GM12878 (cell line): Measurements from ENCODE around the gene UCN2. TPM values are rescaled to one million over a fixed set of nuclear protein-coding genes. Genes with fewer than 3 reads are reported as not detected.

Experiments
- BCL11A ChIP-seq: IDR thresholded peaks from 2 replicates; pipeline ENCODE4 v1.6.1; 2011; ENCODE audit warnings: low read depth, low read length
- CHD2 ChIP-seq: IDR thresholded peaks from 2 replicates; pipeline ENCODE4 v1.6.1; 2011; ENCODE audit warnings: low read depth, low read length, improper control_type of control experiment, borderline replicate concordance
- EED ChIP-seq: sonication (generic); IDR thresholded peaks from 2 replicates; pipeline ENCODE4 v1.6.1; 2016; ENCODE audit warnings: antibody characterized with exemption, low read depth
- EZH2 ChIP-seq: IDR thresholded peaks from 2 replicates; pipeline ENCODE4 v1.6.1; 2012; ENCODE audit warnings: low read depth, mild to moderate bottlenecking, control low read depth, inconsistent platforms, low read length, borderline replicate concordance; ENCODE audit not compliant: control insufficient read depth
- FOXM1 ChIP-seq: IDR thresholded peaks from 2 replicates; pipeline ENCODE4 v1.6.1; 2012; ENCODE audit warnings: low read depth, mild to moderate bottlenecking, inconsistent platforms, low read length, moderate library complexity
- NFIC ChIP-seq: IDR thresholded peaks from 2 replicates; pipeline ENCODE4 v1.6.1; 2012; ENCODE audit warnings: low read depth, mild to moderate bottlenecking, inconsistent platforms, low read length, moderate library complexity
- NKRF ChIP-seq: fragments of 450-650 bp; conservative IDR thresholded peaks from 2 replicates; pipeline ENCODE4 v1.6.1; 2017; ENCODE audit warnings: mild to moderate bottlenecking, moderate library complexity
- TBL1XR1 ChIP-seq: IDR thresholded peaks from 2 replicates; pipeline ENCODE4 v1.6.1; 2012; ENCODE audit warnings: low read depth, low read length, improper control_type of control experiment
- TCF3 ChIP-seq: IDR thresholded peaks from 2 replicates; pipeline ENCODE4 v1.6.1; 2012; ENCODE audit warnings: low read depth, mild to moderate bottlenecking, low read length, borderline replicate concordance; ENCODE audit not compliant: insufficient read depth
- ZBED1 ChIP-seq: IDR thresholded peaks from 2 replicates; pipeline ENCODE4 v1.6.1; 2016; ENCODE audit warnings: borderline replicate concordance
- ZNF274 ChIP-seq: IDR thresholded peaks from one replicate; pipeline ENCODE4 v1.8.0; 2011; ENCODE audit not compliant: insufficient read length, insufficient read depth
- ZZZ3 ChIP-seq: IDR thresholded peaks from 2 replicates; pipeline ENCODE4 v1.6.1; 2011; ENCODE audit warnings: low read depth; ENCODE audit not compliant: control insufficient read depth, insufficient read length
- polyA plus RNA-seq, 11 experiments: library from polyadenylated mRNA; depleted of rRNA in 4 of 11; unstranded in 6 of 11; stranded (reverse) in 5 of 11; fragments of >200 nt; fragmentation: Nextera tagmentation in 4 of 11; fragmentation: Illumina TruSeq in 1 of 11; extraction: Ambion mirVana in 4 of 11; extraction: Trizol in 1 of 11; gene quantifications; 1 replicate in 1 of 11; 2 replicates in 10 of 11; pipeline versions ENCODE4 v1.2.1 to v1.2.3, GENCODE V29; 2011 to 2016; ENCODE audit warnings: inconsistent platforms in 2 of 11, missing spikeins in 2 of 11, low read depth in 1 of 11
- total RNA-seq, 4 experiments: library from RNA; depleted of rRNA in 3 of 4; stranded (reverse); fragments of >200 nt in 3 of 4; fragmentation: Illumina TruSeq in 1 of 4; extraction: Trizol in 1 of 4; gene quantifications; 2 replicates each; pipeline versions ENCODE4 v1.2.1 to v1.2.3, GENCODE V29; 2013 to 2021
- TF ChIP-seq, protein P1 (sequence below): IDR thresholded peaks from 2 replicates; pipeline ENCODE4 v1.6.1; 2011; ENCODE audit warnings: low read depth, low read length, improper control_type of control experiment, borderline replicate concordance
- TF ChIP-seq, protein P2 (sequence below): fragments of 450-650 bp; IDR thresholded peaks from 2 replicates; pipeline ENCODE4 v1.6.1; 2017; ENCODE audit warnings: mild to moderate bottlenecking, moderate library complexity
- TF ChIP-seq, protein P3 (sequence below): IDR thresholded peaks from 2 replicates; pipeline ENCODE4 v1.6.1; 2012; ENCODE audit warnings: low read depth, low read length, improper control_type of control experiment
- TF ChIP-seq, protein P4 (sequence below): IDR thresholded peaks from 2 replicates; pipeline ENCODE4 v1.6.1; 2011; ENCODE audit warnings: borderline replicate concordance, low read depth, mild to moderate bottlenecking, moderate library complexity, low read length; ENCODE audit not compliant: insufficient read depth, poor library complexity, severe bottlenecking

The UCN2 gene
- total and polyA plus RNA-seq, 10 of the 15 experiments (the other 5 are each of a cell fraction or from before 2014, with no cell fraction given) = 0.05 TPM; not detected in 9

- TF ChIP-seq EZH2 (no peak), TBL1XR1 (no peak), ZNF274 (no peak), CHD2 (peak; percentile 59; the same call in 1 of the 2 replicates), EED (peak; percentile 82), ZZZ3 (no peak), NFIC (no peak), FOXM1 (no peak), ZBED1 (no peak), BCL11A (no peak), NKRF (peak; percentile 75), TCF3 (no peak)
- TF ChIP-seq, protein P1, sequence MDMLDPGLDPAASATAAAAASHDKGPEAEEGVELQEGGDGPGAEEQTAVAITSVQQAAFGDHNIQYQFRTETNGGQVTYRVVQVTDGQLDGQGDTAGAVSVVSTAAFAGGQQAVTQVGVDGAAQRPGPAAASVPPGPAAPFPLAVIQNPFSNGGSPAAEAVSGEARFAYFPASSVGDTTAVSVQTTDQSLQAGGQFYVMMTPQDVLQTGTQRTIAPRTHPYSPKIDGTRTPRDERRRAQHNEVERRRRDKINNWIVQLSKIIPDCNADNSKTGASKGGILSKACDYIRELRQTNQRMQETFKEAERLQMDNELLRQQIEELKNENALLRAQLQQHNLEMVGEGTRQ = no peak
- TF ChIP-seq, protein P2, sequence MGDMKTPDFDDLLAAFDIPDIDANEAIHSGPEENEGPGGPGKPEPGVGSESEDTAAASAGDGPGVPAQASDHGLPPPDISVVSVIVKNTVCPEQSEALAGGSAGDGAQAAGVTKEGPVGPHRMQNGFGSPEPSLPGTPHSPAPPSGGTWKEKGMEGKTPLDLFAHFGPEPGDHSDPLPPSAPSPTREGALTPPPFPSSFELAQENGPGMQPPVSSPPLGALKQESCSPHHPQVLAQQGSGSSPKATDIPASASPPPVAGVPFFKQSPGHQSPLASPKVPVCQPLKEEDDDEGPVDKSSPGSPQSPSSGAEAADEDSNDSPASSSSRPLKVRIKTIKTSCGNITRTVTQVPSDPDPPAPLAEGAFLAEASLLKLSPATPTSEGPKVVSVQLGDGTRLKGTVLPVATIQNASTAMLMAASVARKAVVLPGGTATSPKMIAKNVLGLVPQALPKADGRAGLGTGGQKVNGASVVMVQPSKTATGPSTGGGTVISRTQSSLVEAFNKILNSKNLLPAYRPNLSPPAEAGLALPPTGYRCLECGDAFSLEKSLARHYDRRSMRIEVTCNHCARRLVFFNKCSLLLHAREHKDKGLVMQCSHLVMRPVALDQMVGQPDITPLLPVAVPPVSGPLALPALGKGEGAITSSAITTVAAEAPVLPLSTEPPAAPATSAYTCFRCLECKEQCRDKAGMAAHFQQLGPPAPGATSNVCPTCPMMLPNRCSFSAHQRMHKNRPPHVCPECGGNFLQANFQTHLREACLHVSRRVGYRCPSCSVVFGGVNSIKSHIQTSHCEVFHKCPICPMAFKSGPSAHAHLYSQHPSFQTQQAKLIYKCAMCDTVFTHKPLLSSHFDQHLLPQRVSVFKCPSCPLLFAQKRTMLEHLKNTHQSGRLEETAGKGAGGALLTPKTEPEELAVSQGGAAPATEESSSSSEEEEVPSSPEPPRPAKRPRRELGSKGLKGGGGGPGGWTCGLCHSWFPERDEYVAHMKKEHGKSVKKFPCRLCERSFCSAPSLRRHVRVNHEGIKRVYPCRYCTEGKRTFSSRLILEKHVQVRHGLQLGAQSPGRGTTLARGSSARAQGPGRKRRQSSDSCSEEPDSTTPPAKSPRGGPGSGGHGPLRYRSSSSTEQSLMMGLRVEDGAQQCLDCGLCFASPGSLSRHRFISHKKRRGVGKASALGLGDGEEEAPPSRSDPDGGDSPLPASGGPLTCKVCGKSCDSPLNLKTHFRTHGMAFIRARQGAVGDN = peak; percentile 82
- TF ChIP-seq, protein P3, sequence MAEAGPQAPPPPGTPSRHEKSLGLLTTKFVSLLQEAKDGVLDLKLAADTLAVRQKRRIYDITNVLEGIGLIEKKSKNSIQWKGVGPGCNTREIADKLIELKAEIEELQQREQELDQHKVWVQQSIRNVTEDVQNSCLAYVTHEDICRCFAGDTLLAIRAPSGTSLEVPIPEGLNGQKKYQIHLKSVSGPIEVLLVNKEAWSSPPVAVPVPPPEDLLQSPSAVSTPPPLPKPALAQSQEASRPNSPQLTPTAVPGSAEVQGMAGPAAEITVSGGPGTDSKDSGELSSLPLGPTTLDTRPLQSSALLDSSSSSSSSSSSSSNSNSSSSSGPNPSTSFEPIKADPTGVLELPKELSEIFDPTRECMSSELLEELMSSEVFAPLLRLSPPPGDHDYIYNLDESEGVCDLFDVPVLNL = no peak; the same call in 1 of the 2 replicates
- TF ChIP-seq, protein P4, sequence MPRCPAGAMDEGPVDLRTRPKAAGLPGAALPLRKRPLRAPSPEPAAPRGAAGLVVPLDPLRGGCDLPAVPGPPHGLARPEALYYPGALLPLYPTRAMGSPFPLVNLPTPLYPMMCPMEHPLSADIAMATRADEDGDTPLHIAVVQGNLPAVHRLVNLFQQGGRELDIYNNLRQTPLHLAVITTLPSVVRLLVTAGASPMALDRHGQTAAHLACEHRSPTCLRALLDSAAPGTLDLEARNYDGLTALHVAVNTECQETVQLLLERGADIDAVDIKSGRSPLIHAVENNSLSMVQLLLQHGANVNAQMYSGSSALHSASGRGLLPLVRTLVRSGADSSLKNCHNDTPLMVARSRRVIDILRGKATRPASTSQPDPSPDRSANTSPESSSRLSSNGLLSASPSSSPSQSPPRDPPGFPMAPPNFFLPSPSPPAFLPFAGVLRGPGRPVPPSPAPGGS = no peak
These were observed 6.6 kb downstream of the UCN2 start, which contains the start of gene PFKFB4 (continued) for GRCh38 chr3:48556796-48557626.
